HepG2 (cell line): Measurements from ENCODE around the gene PPP1R15A. TPM values are rescaled to one million over a fixed set of nuclear protein-coding genes. Genes with fewer than 3 reads are reported as not detected.

Experiments used
- ATAC-seq: fragments of 200-7000 bp; cut with Tn5 transposase; 3 replicates; pipeline ENCODE4 v1.9.1; 2020; ENCODE audit warnings: mild to moderate bottlenecking, moderate library complexity
- BruUV-seq: library from RNA; stranded (reverse); fragments of 400-500 nt; replicated peaks from 2 replicates; lab custom pipeline; 2021; lab: Mats Ljungman, UMichigan
- CTCF ChIA-PET: fragments of 300-600 bp; formaldehyde crosslinking; extraction: SDS; loops from one replicate; lab custom pipeline; 2021; ENCODE audit warnings: low total read pairs, inconsistent platforms, low intra/inter-chr PET ratio; lab: Yijun Ruan, JAX
- POLR2A ChIA-PET: fragments of 350-600 bp; sonication (Branson Sonifier 250); formaldehyde crosslinking; loops from one replicate; lab custom pipeline; 2020; ENCODE audit warnings: antibody characterized with exemption, inconsistent platforms; lab: Yijun Ruan, JAX
- DNase-seq: peaks from one replicate; pipeline ENCODE4 v3.0.0-alpha.2; 2015; ENCODE audit warnings: low spot score
- FAIRE-seq: peaks from 3 replicates; lab custom pipeline; 2011; peaks lifted over from hg19 to GRCh38; lab: Jason Lieb, UNC
- H2AFZ ChIP-seq: one replicate; pipeline ENCODE4 v1.6.1; 2011; ENCODE audit warnings: low read length, inconsistent platforms
- H3K27ac ChIP-seq: fragments of 300-600 bp; 3 replicates; pipeline ENCODE4 v1.8.0; 2011; ENCODE audit warnings: mixed run types, mild to moderate bottlenecking, mixed read lengths, low read length, inconsistent platforms; ENCODE audit not compliant: insufficient read depth; ENCODE audit errors: extremely low read length
- H3K27me3 ChIP-seq, 2 experiments: fragments of 200-600 bp in 1 of 2; 2 replicates in 1 of 2; 3 replicates in 1 of 2; pipeline versions ENCODE4 v1.6.0 to v1.8.0; 2011; ENCODE audit warnings: low read length in 2 of 2, mild to moderate bottlenecking in 2 of 2, moderate library complexity in 2 of 2, inconsistent platforms in 1 of 2; ENCODE audit not compliant: insufficient read depth in 2 of 2, control insufficient read depth in 1 of 2
- H3K36me3 ChIP-seq, 2 experiments: fragments of 200-600 bp in 1 of 2; replicated peaks in 1 of 2; 2 replicates in 1 of 2; 3 replicates in 1 of 2; pipeline versions ENCODE4 v1.5.1 to v1.8.0; 2011; ENCODE audit warnings: low read length in 2 of 2, inconsistent platforms in 1 of 2; ENCODE audit not compliant: insufficient read depth in 2 of 2, control insufficient read depth in 1 of 2
- H3K4me1 ChIP-seq: 2 replicates; pipeline ENCODE4 v1.5.1; 2012; ENCODE audit warnings: low read length, inconsistent platforms; ENCODE audit not compliant: insufficient read depth
- H3K4me2 ChIP-seq: 2 replicates; pipeline ENCODE4 v1.6.0; 2011; ENCODE audit warnings: low read depth, low read length, inconsistent platforms
- H3K4me3 ChIP-seq, 3 experiments: fragments of 200-600 bp in 1 of 3; sonication (generic), shearing (Covaris generic) in 1 of 3; replicated peaks in 1 of 3; 2 replicates each; pipeline ENCODE4 v1.5.1; 2011 to 2016; ENCODE audit warnings: low read length in 3 of 3, inconsistent platforms in 2 of 3, low read depth in 2 of 3, mild to moderate bottlenecking in 2 of 3, control low read depth in 1 of 3, mixed read lengths in 1 of 3; ENCODE audit not compliant: insufficient read depth in 1 of 3
- H3K79me2 ChIP-seq: one replicate; pipeline ENCODE4 v1.6.1; 2011; ENCODE audit warnings: low read length, inconsistent platforms; ENCODE audit not compliant: insufficient read depth
- H3K9ac ChIP-seq: 2 replicates; pipeline ENCODE4 v1.6.0; 2011; ENCODE audit warnings: mild to moderate bottlenecking, low read depth, low read length, inconsistent platforms; ENCODE audit not compliant: insufficient read depth
- H3K9me3 ChIP-seq: 2 replicates; pipeline ENCODE4 v1.5.1; 2012; ENCODE audit warnings: mild to moderate bottlenecking, low read length
- H4K20me1 ChIP-seq: 2 replicates; pipeline ENCODE4 v1.6.0; 2011; ENCODE audit warnings: inconsistent platforms, mild to moderate bottlenecking, low read length, moderate library complexity; ENCODE audit not compliant: insufficient read depth
- ATM ChIP-seq: fragments of 450-650 bp; IDR thresholded peaks from 2 replicates; pipeline ENCODE4 v1.7.1; 2017; ENCODE audit warnings: mild to moderate bottlenecking, borderline replicate concordance
- GABPA ChIP-seq, 2 experiments: IDR thresholded peaks; 2 replicates each; pipeline ENCODE4 v1.6.1; 2011 to 2016; ENCODE audit warnings: low read depth in 2 of 2, low read length in 1 of 2, missing biosample characterization in 1 of 2, missing genetic modification characterization in 1 of 2
- KLF12 ChIP-seq: sonication (generic); formaldehyde crosslinking; IDR thresholded peaks from 2 replicates; pipeline ENCODE4 v1.4.0; 2020; ENCODE audit warnings: missing genetic modification reagents, borderline replicate concordance
- MAFG ChIP-seq: sonication (generic); formaldehyde crosslinking; IDR thresholded peaks from 2 replicates; pipeline ENCODE4 v1.5.1; 2020; ENCODE audit warnings: mild to moderate bottlenecking, missing genetic modification reagents
- NR2C2 ChIP-seq: sonication (generic); formaldehyde crosslinking; IDR thresholded peaks from 2 replicates; pipeline ENCODE4 v1.4.0; 2020; ENCODE audit warnings: missing genetic modification reagents, mild to moderate bottlenecking, moderate library complexity, borderline replicate concordance
- ONECUT2 ChIP-seq: sonication (generic); formaldehyde crosslinking; IDR thresholded peaks from 2 replicates; pipeline ENCODE4 v1.4.0; 2020; ENCODE audit warnings: missing genetic modification reagents
- PAF1 ChIP-seq: IDR thresholded peaks from 2 replicates; pipeline ENCODE4 v1.6.1; 2016; ENCODE audit warnings: missing genetic modification reagents, missing compliant biosample characterization
- PHF8 ChIP-seq: sonication (generic); formaldehyde crosslinking; IDR thresholded peaks from 2 replicates; pipeline ENCODE4 v1.5.0; 2020; ENCODE audit warnings: missing genetic modification reagents
- SUZ12 ChIP-seq: fragments of 150-350 bp; IDR thresholded peaks from 2 replicates; pipeline ENCODE4 v1.6.1; 2014; ENCODE audit warnings: low read depth, low read length
- ZFP36 ChIP-seq: fragments of 150-350 bp; IDR thresholded peaks from 2 replicates; pipeline ENCODE4 v1.6.1; 2018; ENCODE audit warnings: borderline replicate concordance, low read length, low read depth; ENCODE audit not compliant: partially characterized antibody
- ZHX1 ChIP-seq: sonication (generic); formaldehyde crosslinking; IDR thresholded peaks from 2 replicates; pipeline ENCODE4 v1.8.1; 2022; ENCODE audit warnings: low read depth, mild to moderate bottlenecking, missing genetic modification reagents
- ZIK1 ChIP-seq: sonication (generic); formaldehyde crosslinking; IDR thresholded peaks from 2 replicates; pipeline ENCODE4 v1.5.0; 2020; ENCODE audit warnings: mild to moderate bottlenecking, low read depth, missing genetic modification reagents, borderline replicate concordance
- ZNF317 ChIP-seq: sonication (generic); formaldehyde crosslinking; IDR thresholded peaks from 2 replicates; pipeline ENCODE4 v1.5.0; 2020; ENCODE audit warnings: mild to moderate bottlenecking, missing genetic modification reagents
- ZNF552 ChIP-seq: sonication (generic); formaldehyde crosslinking; IDR thresholded peaks from 2 replicates; pipeline ENCODE4 v1.9.0; 2022; ENCODE audit warnings: missing genetic modification reagents, mild to moderate bottlenecking, borderline replicate concordance
- ZNF790 ChIP-seq: sonication (generic); formaldehyde crosslinking; IDR thresholded peaks from 2 replicates; pipeline ENCODE4 v1.8.0; 2022; ENCODE audit warnings: missing genetic modification reagents, mild to moderate bottlenecking, borderline replicate concordance
- WGBS: methylation state at CpG from one replicate; pipeline ENCODE4 v1.1.6; 2017; ENCODE audit warnings: low lambda C conversion rate; 5-methylcytosine and 5-hydroxymethylcytosine counted together
- in situ Hi-C: cut with HindIII; loops from 2 replicates; pipeline ENCODE4 v1.10.0; 2017; ENCODE audit warnings: low pct_unique_long_range_greater_than_20kb; ENCODE audit not compliant: extremely low pct_ligation_motif_present
- intact Hi-C: fragments of 100-400 bp; cut with micrococcal nuclease; formaldehyde crosslinking; loops from one replicate; pipeline ENCODE4 v1.10.0; 2022; ENCODE audit not compliant: unreplicated experiment
- polyA plus RNA-seq, 8 experiments: library from polyadenylated mRNA; depleted of rRNA in 3 of 8; stranded (reverse) in 7 of 8; unstranded in 1 of 8; fragments of >200 nt; fragmentation: Illumina TruSeq in 4 of 8; extraction: Trizol in 4 of 8; gene quantifications; 2 replicates each; pipeline versions ENCODE4 v1.2.1 to v1.2.3, GENCODE V29; 2011 to 2016; ENCODE audit warnings: low read depth in 4 of 8, missing spikeins in 1 of 8, mixed read lengths in 1 of 8; ENCODE audit not compliant: insufficient read depth in 1 of 8
- total RNA-seq, 5 experiments: library from RNA; depleted of rRNA; stranded (reverse); fragments of >200 nt; fragmentation: Illumina TruSeq; extraction: Trizol; gene quantifications; 2 replicates each; pipeline ENCODE4 v1.2.3, GENCODE V29; 2016; ENCODE audit warnings: low read depth in 1 of 5
- TF ChIP-seq, protein P1 (sequence below): sonication (generic); formaldehyde crosslinking; IDR thresholded peaks from 2 replicates; pipeline ENCODE4 v1.4.0; 2020; ENCODE audit warnings: missing genetic modification reagents; ENCODE audit errors: not compliant biosample characterization
- TF ChIP-seq, protein P2 (sequence below): sonication (generic); formaldehyde crosslinking; IDR thresholded peaks from 2 replicates; pipeline ENCODE4 v1.8.0; 2022; ENCODE audit warnings: mild to moderate bottlenecking, missing genetic modification reagents, borderline replicate concordance

PPP1R15A gene
- total and polyA plus RNA-seq, 2 of the 13 experiments (the other 11 are each of a cell fraction or from before 2014, with no cell fraction given) = 15.6 to 18.5 TPM

DNA sequence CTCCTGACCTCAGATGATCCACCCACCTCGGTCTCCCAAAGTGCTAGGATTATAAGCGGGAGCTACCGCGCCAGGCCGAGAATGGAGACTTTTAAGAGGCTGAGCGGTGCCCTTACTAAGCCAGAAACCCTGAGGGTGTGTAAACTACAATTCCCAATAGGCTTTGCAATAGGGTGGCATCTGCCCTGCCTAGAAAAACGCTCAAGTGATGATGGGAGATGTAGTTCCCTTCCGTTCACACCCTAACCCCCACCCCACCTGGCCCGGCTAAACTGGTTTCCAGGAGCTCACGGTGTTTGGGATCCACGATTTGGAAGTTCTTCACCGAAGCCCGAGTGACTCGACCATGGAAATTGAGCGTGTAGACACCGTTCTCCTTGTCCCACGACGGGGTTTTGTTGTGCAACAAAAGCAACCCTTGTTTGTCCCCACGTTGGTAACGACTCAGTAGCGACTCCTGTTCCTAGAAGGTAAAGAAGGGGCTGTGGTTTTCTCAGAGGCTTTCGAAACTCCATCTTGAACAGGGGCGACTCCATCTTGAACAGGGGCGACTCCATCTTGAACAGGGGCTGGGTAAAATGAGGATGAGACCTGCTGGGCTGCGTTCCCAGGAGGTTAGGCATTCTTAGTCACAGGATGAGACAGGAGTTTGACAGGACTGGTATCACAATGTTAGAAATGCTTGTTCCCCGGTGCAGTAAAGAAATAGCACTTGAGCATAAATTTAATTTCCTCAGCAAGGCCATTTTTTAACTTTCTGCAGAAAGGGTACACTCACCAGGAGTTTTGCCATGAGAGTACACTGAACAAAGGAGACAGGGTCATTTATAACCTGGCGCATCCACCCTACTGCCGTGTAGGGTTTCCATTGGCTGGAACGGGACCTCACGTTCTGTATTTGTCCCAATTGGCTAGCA, 9.8 kb downstream of the PPP1R15A start (continued):
- TF ChIP-seq NR2C2 (peak; percentile 43; the same call in 1 of the 2 replicates), ZIK1 (CRISPR knock-in tag) (no peak), SUZ12 (peak; percentile 77), GABPA (IDR thresholded peaks at IDR 0.05; ENCODE audit: low read depth, low read length) (no peak), GABPA (CRISPR knock-in tag; IDR thresholded peaks at IDR 0.05; ENCODE audit: low read depth) (peak; percentile 50; the same call in 1 of the 2 replicates), ZNF790 (CRISPR knock-in tag) (no peak)

DNA sequence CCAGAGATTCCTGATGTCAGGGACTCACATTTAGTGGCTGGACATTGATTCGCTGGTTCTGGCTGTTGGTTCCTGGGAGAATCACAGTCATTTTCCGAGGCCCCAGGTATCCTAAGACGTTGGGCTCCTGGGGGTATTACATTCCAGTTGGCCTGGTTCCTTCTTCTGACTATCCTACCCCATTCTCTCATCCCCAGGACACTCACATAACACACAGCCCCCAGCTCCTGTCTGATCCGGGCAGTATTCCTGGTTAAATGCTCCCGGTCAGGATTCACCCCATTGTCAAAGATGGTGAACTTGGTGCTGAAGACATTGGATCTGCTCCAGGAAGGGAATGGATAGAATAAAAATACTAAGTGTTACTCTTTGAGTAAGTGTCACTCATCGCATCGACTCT, 11.5 kb downstream of the PPP1R15A start:
- Histone ChIP-seq H3K79me2 (no peaks in the 10 kb centered on the region), H4K20me1 (no peaks in the 10 kb centered on the region), H3K27ac (no peak overlapping the region), H3K4me1 (peaks cover 9% of the 10 kb centered on the region), H3K27me3 (no peaks in the 10 kb centered on the region; a peak in 1 of 5 replicates), H3K4me3 (no peak overlapping the region), H3K4me2 (no peak overlapping the region), H3K9ac (no peak overlapping the region), H3K9me3 (no peaks in the 10 kb centered on the region), H2AFZ (no peak overlapping the region), H3K36me3 (no peaks in the 10 kb centered on the region)
- no peak for ATAC-seq
- in situ Hi-C loops (no loop called here), intact Hi-C loops (no loop called here)
- no peak for FAIRE-seq
- no TSS peak for BruUV-seq
- 69% methylated on average over 7 of the region's 7 CpGs for WGBS
- ChIA-PET POLR2A (no interaction called here), CTCF (no interaction called here)
- no peak for DNase-seq
- TF ChIP-seq ATM (no peak), ZFP36 (no peak), MAFG (no peak), PHF8 (no peak), ZNF552 (CRISPR knock-in tag) (no peak), GABPA (IDR thresholded peaks at IDR 0.05; ENCODE audit: low read depth, low read length) (no peak), GABPA (CRISPR knock-in tag; IDR thresholded peaks at IDR 0.05; ENCODE audit: low read depth) (no peak), PAF1 (CRISPR knock-in tag) (no peak), KLF12 (CRISPR knock-in tag) (no peak), ONECUT2 (CRISPR knock-in tag) (no peak), ZNF317 (CRISPR knock-in tag) (no peak), ZHX1 (no peak)
- TF ChIP-seq, protein P1, sequence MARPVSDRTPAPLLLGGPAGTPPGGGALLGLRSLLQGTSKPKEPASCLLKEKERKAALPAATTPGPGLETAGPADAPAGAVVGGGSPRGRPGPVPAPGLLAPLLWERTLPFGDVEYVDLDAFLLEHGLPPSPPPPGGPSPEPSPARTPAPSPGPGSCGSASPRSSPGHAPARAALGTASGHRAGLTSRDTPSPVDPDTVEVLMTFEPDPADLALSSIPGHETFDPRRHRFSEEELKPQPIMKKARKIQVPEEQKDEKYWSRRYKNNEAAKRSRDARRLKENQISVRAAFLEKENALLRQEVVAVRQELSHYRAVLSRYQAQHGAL (CRISPR knock-in tag) = no peak
- TF ChIP-seq, protein P2, sequence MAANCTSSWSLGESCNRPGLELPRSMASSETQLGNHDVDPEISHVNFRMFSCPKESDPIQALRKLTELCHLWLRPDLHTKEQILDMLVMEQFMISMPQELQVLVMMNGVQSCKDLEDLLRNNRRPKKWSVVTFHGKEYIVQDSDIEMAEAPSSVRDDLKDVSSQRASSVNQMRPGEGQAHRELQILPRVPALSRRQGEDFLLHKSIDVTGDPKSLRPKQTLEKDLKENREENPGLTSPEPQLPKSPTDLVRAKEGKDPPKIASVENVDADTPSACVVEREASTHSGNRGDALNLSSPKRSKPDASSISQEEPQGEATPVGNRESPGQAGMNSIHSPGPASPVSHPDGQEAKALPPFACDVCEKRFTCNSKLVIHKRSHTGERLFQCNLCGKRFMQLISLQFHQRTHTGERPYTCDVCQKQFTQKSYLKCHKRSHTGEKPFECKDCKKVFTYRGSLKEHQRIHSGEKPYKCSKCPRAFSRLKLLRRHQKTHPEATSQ (CRISPR knock-in tag) = no peak
